ENCODE results near the gene NAT9. TPM values are rescaled to one million over a fixed set of nuclear protein-coding genes. Genes with fewer than 3 reads are reported as not detected.

The NAT9 gene
- total RNA-seq, 1 donor = 32.0 TPM

- no peak overlapping the region for H3K4me3 ChIP-seq (ENCODE audit: low read depth, low read length)
- no peak for DNase-seq (ENCODE audit: low read depth)
- no peak for TF ChIP-seq CTCF (IDR thresholded peaks at IDR 0.05; ENCODE audit: insufficient read depth, low read depth, low read length)
These were observed 23.2 kb downstream of the NAT9 start for GRCh38 chr17:74752822-74753401.

GRCh38 chr17:74752415-74752814 lies 23.7 kb downstream of the NAT9 start:
- no peak for DNase-seq (ENCODE audit: low read depth)
- peak overlapping the region; percentile 2 for H3K4me3 ChIP-seq (ENCODE audit: low read depth, low read length)
- TF ChIP-seq CTCF (IDR thresholded peaks at IDR 0.05; ENCODE audit: insufficient read depth, low read depth, low read length) = no peak

GRCh38 chr17:74750327-74751069 lies 25.6 kb downstream of the NAT9 start:
- H3K4me3 ChIP-seq (ENCODE audit: low read depth, low read length) = peak overlapping the region; percentile 98
- TF ChIP-seq CTCF (IDR thresholded peaks at IDR 0.05; ENCODE audit: insufficient read depth, low read depth, low read length) = no peak
- DNase-seq (ENCODE audit: low read depth) = no peak

- H3K4me3 ChIP-seq (ENCODE audit: low read depth, low read length) = peak overlapping the region; percentile 98
- DNase-seq (ENCODE audit: low read depth) = no peak
- TF ChIP-seq CTCF (IDR thresholded peaks at IDR 0.05; ENCODE audit: insufficient read depth, low read depth, low read length) = no peak
These were observed 26.2 kb downstream of the NAT9 start for GRCh38 chr17:74750039-74750326.

GRCh38 chr17:74749279-74750038 lies 26.7 kb downstream of the NAT9 start:
- TF ChIP-seq CTCF (IDR thresholded peaks at IDR 0.05; ENCODE audit: insufficient read depth, low read depth, low read length) = no peak
- peak; percentile 58 for DNase-seq (ENCODE audit: low read depth)
- H3K4me3 ChIP-seq (ENCODE audit: low read depth, low read length) = peak overlapping the region; percentile 98

GRCh38 chr17:74748529-74749278 lies 27.4 kb downstream of the NAT9 start, which contains the start of gene NHERF1:
Gene NHERF1 (plus strand): TSS chr17:74748628. CDS start chr17:74748847, 219 bp downstream.
- TF ChIP-seq CTCF (IDR thresholded peaks at IDR 0.05; ENCODE audit: insufficient read depth, low read depth, low read length) = no peak
- DNase-seq (ENCODE audit: low read depth) = peak; percentile 91
- peak within 1 kb of the TSS; percentile 98 for H3K4me3 ChIP-seq (ENCODE audit: low read depth, low read length)
